SK-N-SH treated with all-trans-retinoic acid at 6 μM for 48 hours (cell line): ENCODE results near the gene FTCDNL1.

Source experiments
- CREB5 ChIP-seq: fragments of 250-450 bp; sonication (Bioruptor Pico); IDR thresholded peaks from 2 replicates; pipeline ENCODE4 v1.5.1; 2020; ENCODE audit warnings: low read depth, mild to moderate bottlenecking, moderate library complexity
- CSDC2 ChIP-seq: fragments of 250-450 bp; sonication (Bioruptor Pico); IDR thresholded peaks from 2 replicates; pipeline ENCODE4 v1.5.0; 2020; ENCODE audit warnings: mild to moderate bottlenecking, moderate library complexity
- CSRNP3 ChIP-seq: fragments of 250-450 bp; sonication (Bioruptor Pico); IDR thresholded peaks from 2 replicates; pipeline ENCODE4 v1.5.1; 2021; ENCODE audit warnings: mild to moderate bottlenecking, moderate library complexity
- ESRRG ChIP-seq: fragments of 250-450 bp; sonication (Bioruptor Pico); IDR thresholded peaks from 2 replicates; pipeline ENCODE4 v1.6.1; 2021; ENCODE audit warnings: mild to moderate bottlenecking
- ISL1 ChIP-seq: fragments of 250-450 bp; sonication (Bioruptor Pico); IDR thresholded peaks from 2 replicates; pipeline ENCODE4 v2.1.2; 2022; ENCODE audit warnings: mild to moderate bottlenecking, moderate library complexity
- OSR1 ChIP-seq: fragments of 250-450 bp; sonication (Bioruptor Pico); IDR thresholded peaks from 2 replicates; pipeline ENCODE4 v1.8.0; 2022; ENCODE audit warnings: moderate library complexity, mild to moderate bottlenecking, inconsistent platforms
- PATZ1 ChIP-seq: fragments of 250-450 bp; sonication (Bioruptor Pico); IDR thresholded peaks from 2 replicates; pipeline ENCODE4 v1.8.0; 2020; ENCODE audit warnings: mild to moderate bottlenecking, moderate library complexity, borderline replicate concordance
- PPARA ChIP-seq: fragments of 250-450 bp; sonication (Bioruptor Pico); IDR thresholded peaks from 2 replicates; pipeline ENCODE4 v1.5.0; 2020; ENCODE audit warnings: mild to moderate bottlenecking, borderline replicate concordance
- RARB ChIP-seq: fragments of 250-450 bp; sonication (Bioruptor Pico); IDR thresholded peaks from 2 replicates; pipeline ENCODE4 v1.8.0; 2021; ENCODE audit warnings: mild to moderate bottlenecking, moderate library complexity
- TSHZ2 ChIP-seq: fragments of 250-450 bp; sonication (Bioruptor Pico); IDR thresholded peaks from 2 replicates; pipeline ENCODE4 v1.5.0; 2020; ENCODE audit warnings: mild to moderate bottlenecking, moderate library complexity
- ZFP3 ChIP-seq: fragments of 250-450 bp; sonication (Bioruptor Pico); IDR thresholded peaks from 2 replicates; pipeline ENCODE4 v1.5.0; 2020; ENCODE audit warnings: mild to moderate bottlenecking, moderate library complexity
- ZFP30 ChIP-seq: fragments of 450-650 bp; formaldehyde crosslinking; IDR thresholded peaks from 2 replicates; pipeline ENCODE4 v1.5.0; 2022; ENCODE audit warnings: mild to moderate bottlenecking, moderate library complexity
- ZNF8 ChIP-seq: fragments of 450-650 bp; formaldehyde crosslinking; IDR thresholded peaks from 2 replicates; pipeline ENCODE4 v1.5.0; 2020; ENCODE audit warnings: mild to moderate bottlenecking, moderate library complexity

GRCh38 chr2:199779589-199779988 lies 71.4 kb downstream of the FTCDNL1 start:
- TF ChIP-seq ZNF8 = no peak
- no peak for TF ChIP-seq ZFP30
- TF ChIP-seq CSDC2 (CRISPR knock-in tag) = no peak
- no peak for TF ChIP-seq ZFP3 (CRISPR knock-in tag)
- TF ChIP-seq PPARA (CRISPR knock-in tag) = no peak
- no peak for TF ChIP-seq PATZ1 (CRISPR knock-in tag)
- TF ChIP-seq ESRRG (CRISPR knock-in tag) = no peak
- TF ChIP-seq TSHZ2 (CRISPR knock-in tag) = no peak
- TF ChIP-seq CSRNP3 (CRISPR knock-in tag) = no peak
- TF ChIP-seq OSR1 (CRISPR knock-in tag) = no peak
- no peak for TF ChIP-seq ISL1 (CRISPR knock-in tag)
- TF ChIP-seq CREB5 (CRISPR knock-in tag) = no peak
- no peak for TF ChIP-seq RARB (CRISPR knock-in tag)
